B cell (primary cell): ENCODE data around the gene TENM4.

Experiments used
- CTCF ChIP-seq: fragments of 200-600 bp; IDR thresholded peaks from one replicate; pipeline ENCODE4 v1.8.0; 2022; ENCODE audit warnings: antibody characterized with exemption, mild to moderate bottlenecking
- EZH2 ChIP-seq: IDR thresholded peaks from 2 replicates; pipeline ENCODE4 v1.6.1; 2012; ENCODE audit warnings: borderline replicate concordance, low read depth, mild to moderate bottlenecking, moderate library complexity, low read length; ENCODE audit not compliant: insufficient read depth, poor library complexity, severe bottlenecking

DNA sequence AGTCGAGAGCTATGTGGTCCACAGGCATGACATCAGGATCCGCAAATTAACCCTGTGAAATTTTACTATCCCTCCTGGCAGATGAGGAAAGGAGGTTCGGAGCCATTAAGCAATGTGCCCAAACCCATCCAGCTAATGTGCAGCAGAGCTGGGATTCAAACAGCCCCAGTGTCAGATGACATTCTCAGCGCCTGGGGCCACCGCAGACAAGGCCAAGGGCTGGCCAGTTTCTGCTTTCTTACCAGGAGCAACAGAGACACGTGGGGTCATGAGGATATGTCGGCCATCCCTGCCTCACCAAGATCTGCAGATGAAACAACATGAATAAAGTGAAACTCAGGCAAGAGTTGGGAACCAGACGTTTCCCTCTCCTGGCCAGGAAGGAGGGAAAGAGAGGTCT is 110.2 kb downstream of the TENM4 start:
- TF ChIP-seq CTCF: no peak
- TF ChIP-seq EZH2: no peak
